Measurements from ENCODE around the gene MMD2. TPM values are rescaled to one million over a fixed set of nuclear protein-coding genes. Genes with fewer than 3 reads are reported as not detected.

Gene MMD2
- polyA plus RNA-seq, 1 donor, result 0.24 TPM

DNA sequence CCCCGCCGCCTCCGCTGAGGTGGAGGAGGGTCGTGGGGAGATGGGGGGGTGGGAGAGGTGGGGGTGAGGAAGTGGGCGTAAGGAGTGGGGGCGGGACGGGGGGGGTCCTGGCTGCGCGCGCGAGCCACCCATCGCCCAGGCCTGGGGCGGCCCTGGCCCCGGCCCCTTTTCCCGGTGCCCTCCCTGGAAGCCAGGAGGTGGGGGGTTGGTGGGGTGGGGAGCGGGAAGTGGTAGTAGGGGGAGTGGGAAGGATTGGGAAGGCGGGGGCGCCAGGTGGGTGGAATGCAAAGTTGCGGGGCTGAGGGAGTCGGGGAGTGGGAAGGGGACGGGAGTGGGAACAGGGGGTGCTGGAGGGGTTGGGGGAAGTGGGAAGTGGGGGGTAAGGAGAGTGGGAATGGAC is 319 bp upstream of the MMD2 start:
- Histone ChIP-seq H3K36me3 (ENCODE audit: control insufficient read depth, insufficient read depth, low read length) (no peaks in the 10 kb centered on the region), H3K27me3 (ENCODE audit: control insufficient read depth, insufficient read depth, low read length) (peaks cover 31% of the 10 kb centered on the region), H3K4me3 (ENCODE audit: low read length) (no peak overlapping the region), H3K27ac (ENCODE audit: low read length) (no peak overlapping the region), H3K9me3 (ENCODE audit: control insufficient read depth, low read depth, low read length) (no peaks in the 10 kb centered on the region), H3K4me1 (ENCODE audit: control insufficient read depth, insufficient read depth, low read length) (no peaks in the 10 kb centered on the region)
- no peak for DNase-seq
- no CpG with 5 or more reads among the region's 21 CpGs for WGBS (ENCODE audit: insufficient coverage, low lambda C conversion rate)

DNA sequence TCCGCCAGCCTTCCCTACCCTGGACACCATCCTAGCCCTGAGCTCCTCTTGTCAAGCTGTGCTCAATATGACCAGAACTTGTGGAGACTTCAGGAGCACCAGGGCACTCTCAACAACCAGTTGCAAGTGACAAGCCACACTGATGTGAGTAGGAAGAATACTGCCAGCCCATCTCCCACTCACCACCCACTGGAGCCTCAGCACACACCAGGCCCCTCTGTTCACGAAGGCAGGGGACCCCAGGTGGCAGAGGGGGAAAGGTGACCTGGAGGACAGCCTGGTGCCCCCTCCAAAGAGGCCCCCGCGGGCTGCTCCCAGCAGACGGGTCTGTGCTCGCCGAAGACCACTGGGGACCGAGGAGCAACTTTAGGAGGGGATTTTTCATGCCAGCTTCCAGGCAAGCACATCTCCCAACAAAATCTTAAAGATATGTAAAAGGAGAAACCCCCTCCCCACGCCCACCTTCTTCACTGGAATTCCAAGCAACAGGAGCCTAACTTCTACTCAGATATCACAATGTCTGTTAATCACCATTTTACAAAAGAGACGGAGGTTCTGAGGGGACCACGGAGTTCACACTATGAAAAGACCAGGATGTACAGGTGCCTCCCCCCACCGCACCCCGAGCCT is 1.0 kb downstream of the MMD2 start:
- no CpG with 5 or more reads among the region's 13 CpGs for WGBS (ENCODE audit: insufficient coverage, low lambda C conversion rate)
- H3K9me3 ChIP-seq (ENCODE audit: control insufficient read depth, low read depth, low read length), result no peaks in the 10 kb centered on the region

DNA sequence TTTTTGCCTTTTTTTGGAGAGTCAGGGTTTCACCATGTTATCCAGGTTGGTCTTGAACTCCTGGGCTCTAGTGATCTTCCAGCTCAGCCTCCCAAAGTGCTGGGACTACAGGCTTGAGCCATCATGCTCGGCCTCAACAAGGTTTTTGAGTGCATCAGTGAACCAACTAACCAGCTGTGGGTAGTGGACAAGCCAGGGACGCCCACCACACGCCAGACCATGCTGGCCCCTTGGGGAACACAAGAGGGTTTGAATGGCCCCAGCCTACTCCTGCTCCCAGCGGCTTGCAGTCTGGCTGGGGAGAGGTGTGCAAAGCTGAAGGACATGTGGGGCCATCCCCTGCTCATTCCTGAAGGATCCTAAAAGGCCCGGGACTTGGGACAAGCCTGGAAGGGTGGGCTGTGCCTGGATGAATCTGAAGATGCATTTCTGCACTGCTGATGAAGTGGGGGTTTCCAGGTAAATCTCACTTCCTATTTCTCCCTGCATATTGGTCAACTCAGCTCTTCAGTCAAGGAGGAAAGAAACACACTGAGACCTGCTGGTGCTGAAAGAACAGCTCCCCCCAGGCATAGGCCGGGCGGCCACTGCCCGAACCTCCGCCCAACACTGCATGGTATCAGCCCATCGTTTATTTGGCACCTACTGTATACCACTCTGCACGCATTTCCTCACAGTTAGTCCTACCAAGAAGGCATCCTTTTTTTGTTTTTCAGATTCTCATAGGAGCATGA is 6.9 kb downstream of the MMD2 start:
- no CpG with 5 or more reads among the region's 11 CpGs for WGBS (ENCODE audit: insufficient coverage, low lambda C conversion rate)
- Histone ChIP-seq H3K27ac (ENCODE audit: low read length) (no peak overlapping the region), H3K4me1 (ENCODE audit: control insufficient read depth, insufficient read depth, low read length) (no peaks in the 10 kb centered on the region), H3K36me3 (ENCODE audit: control insufficient read depth, insufficient read depth, low read length) (no peaks in the 10 kb centered on the region), H3K27me3 (ENCODE audit: control insufficient read depth, insufficient read depth, low read length) (peaks cover 9% of the 10 kb centered on the region), H3K4me3 (ENCODE audit: low read length) (no peak overlapping the region), H3K9me3 (ENCODE audit: control insufficient read depth, low read depth, low read length) (no peaks in the 10 kb centered on the region)
- DNase-seq, result no peak

More for the DNA sequence above, 1.0 kb downstream of the MMD2 start:
- no peaks in the 10 kb centered on the region for H3K4me1 ChIP-seq (ENCODE audit: control insufficient read depth, insufficient read depth, low read length)
- DNase-seq, result no peak
- H3K36me3 ChIP-seq (ENCODE audit: control insufficient read depth, insufficient read depth, low read length), result no peaks in the 10 kb centered on the region
- H3K27me3 ChIP-seq (ENCODE audit: control insufficient read depth, insufficient read depth, low read length), result peaks cover 31% of the 10 kb centered on the region
- no peak overlapping the region for H3K4me3 ChIP-seq (ENCODE audit: low read length)
- H3K27ac ChIP-seq (ENCODE audit: low read length), result no peak overlapping the region

DNA sequence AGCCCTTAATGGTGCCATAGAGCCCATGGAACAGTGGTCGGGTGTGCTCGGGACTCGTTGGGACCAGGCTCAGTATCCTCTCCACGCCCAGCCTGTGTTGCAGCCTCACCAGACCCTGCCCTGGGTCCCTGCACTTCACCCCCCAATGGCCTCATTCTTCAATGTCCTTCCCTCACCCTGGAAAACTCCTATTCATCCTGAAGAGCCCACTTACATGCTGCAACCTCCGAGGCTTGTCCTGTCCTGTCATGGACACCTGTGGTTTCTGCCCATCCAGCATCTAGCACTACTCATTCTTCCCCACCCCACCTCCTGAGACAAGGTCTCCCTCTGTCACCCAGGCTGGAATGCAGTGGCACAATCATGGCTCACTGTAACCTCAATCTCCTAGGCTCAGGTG is 7.7 kb downstream of the MMD2 start:
- no CpG with 5 or more reads among the region's 5 CpGs for WGBS (ENCODE audit: insufficient coverage, low lambda C conversion rate)
- no peaks in the 10 kb centered on the region for H3K36me3 ChIP-seq (ENCODE audit: control insufficient read depth, insufficient read depth, low read length)
- no peaks in the 10 kb centered on the region for H3K9me3 ChIP-seq (ENCODE audit: control insufficient read depth, low read depth, low read length)
- H3K27ac ChIP-seq (ENCODE audit: low read length), result no peak overlapping the region
- H3K4me3 ChIP-seq (ENCODE audit: low read length), result no peak overlapping the region
- no peak for DNase-seq
- H3K4me1 ChIP-seq (ENCODE audit: control insufficient read depth, insufficient read depth, low read length), result no peaks in the 10 kb centered on the region
- H3K27me3 ChIP-seq (ENCODE audit: control insufficient read depth, insufficient read depth, low read length), result peaks cover 4% of the 10 kb centered on the region

DNA sequence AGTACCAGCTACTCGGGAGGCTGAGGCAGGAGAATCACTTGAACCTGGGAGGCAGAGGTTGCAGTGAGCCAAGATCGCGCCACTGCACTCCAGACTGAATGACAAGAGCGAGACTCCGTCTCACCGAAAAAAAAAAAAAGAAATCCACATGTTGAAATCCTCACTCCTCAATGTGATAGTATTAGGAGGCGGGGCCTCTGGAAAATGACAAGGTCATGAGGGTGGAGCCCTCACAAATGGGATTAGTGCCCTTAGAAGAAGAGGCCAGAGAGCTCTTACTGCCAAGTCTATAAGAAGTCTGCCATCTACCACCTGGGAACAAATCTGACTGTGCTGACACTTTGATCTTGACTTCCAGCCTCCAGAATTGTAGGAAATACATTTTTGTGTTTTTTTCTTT is 10.6 kb downstream of the MMD2 start:
- no peak for DNase-seq
- H3K27me3 ChIP-seq (ENCODE audit: control insufficient read depth, insufficient read depth, low read length), result no peaks in the 10 kb centered on the region

DNA sequence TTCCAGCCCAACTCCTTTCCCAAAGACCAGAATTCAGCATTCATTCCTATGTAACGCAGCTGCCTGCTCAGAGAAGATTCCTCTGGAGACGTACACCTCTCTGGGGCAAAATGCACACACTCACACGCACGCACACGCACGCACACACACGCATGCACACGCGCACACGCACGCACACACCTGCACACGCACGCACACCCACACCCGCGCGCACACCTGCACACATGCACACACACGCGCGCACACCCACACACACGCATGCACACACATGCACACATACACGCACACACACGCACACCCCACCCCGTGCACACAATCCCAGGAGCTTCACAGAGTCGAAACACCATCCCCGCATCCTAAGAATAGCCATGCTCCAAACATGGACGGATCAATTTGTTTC is 13.0 kb downstream of the MMD2 start:
- Histone ChIP-seq H3K4me1 (ENCODE audit: control insufficient read depth, insufficient read depth, low read length) (no peaks in the 10 kb centered on the region), H3K4me3 (ENCODE audit: low read length) (no peak overlapping the region), H3K36me3 (ENCODE audit: control insufficient read depth, insufficient read depth, low read length) (no peaks in the 10 kb centered on the region), H3K9me3 (ENCODE audit: control insufficient read depth, low read depth, low read length) (no peaks in the 10 kb centered on the region), H3K27me3 (ENCODE audit: control insufficient read depth, insufficient read depth, low read length) (no peaks in the 10 kb centered on the region), H3K27ac (ENCODE audit: low read length) (no peak overlapping the region)
- DNase-seq, result no peak
- no CpG with 5 or more reads among the region's 26 CpGs for WGBS (ENCODE audit: insufficient coverage, low lambda C conversion rate)

More for the DNA sequence above, 10.6 kb downstream of the MMD2 start:
- Histone ChIP-seq H3K27ac (ENCODE audit: low read length) (no peak overlapping the region), H3K9me3 (ENCODE audit: control insufficient read depth, low read depth, low read length) (no peaks in the 10 kb centered on the region), H3K4me3 (ENCODE audit: low read length) (no peak overlapping the region), H3K4me1 (ENCODE audit: control insufficient read depth, insufficient read depth, low read length) (no peaks in the 10 kb centered on the region), H3K36me3 (ENCODE audit: control insufficient read depth, insufficient read depth, low read length) (no peaks in the 10 kb centered on the region)
- 83% methylated on average over 1 of the region's 7 CpGs for WGBS (ENCODE audit: insufficient coverage, low lambda C conversion rate)

DNA sequence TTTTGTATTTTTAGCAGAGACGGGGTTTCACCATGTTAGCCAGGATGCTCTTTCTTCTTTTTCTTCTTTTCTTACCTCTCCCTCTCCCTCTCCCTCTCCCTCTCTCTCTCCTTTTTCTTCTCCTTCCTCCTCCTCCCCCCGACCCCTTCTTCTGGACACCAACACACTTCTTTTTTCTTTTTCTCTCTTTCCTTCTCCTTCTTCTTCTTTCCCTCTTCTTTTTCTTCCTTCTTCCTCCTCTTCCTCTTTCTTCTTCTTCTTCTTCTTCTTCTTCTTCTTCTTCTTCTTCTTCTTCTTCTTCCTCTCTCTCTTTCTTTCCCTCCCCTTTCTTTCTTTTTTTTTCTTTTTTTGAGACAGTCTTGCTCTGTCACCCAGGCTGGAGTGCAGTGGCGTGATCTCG is 14.0 kb downstream of the MMD2 start:
- H3K9me3 ChIP-seq (ENCODE audit: control insufficient read depth, low read depth, low read length), result no peaks in the 10 kb centered on the region
- no peak overlapping the region for H3K27ac ChIP-seq (ENCODE audit: low read length)
- H3K36me3 ChIP-seq (ENCODE audit: control insufficient read depth, insufficient read depth, low read length), result no peaks in the 10 kb centered on the region
- no peaks in the 10 kb centered on the region for H3K4me1 ChIP-seq (ENCODE audit: control insufficient read depth, insufficient read depth, low read length)
- 95% methylated on average over 2 of the region's 4 CpGs for WGBS (ENCODE audit: insufficient coverage, low lambda C conversion rate)
- no peak overlapping the region for H3K4me3 ChIP-seq (ENCODE audit: low read length)
- no peaks in the 10 kb centered on the region for H3K27me3 ChIP-seq (ENCODE audit: control insufficient read depth, insufficient read depth, low read length)
- no peak for DNase-seq

DNA sequence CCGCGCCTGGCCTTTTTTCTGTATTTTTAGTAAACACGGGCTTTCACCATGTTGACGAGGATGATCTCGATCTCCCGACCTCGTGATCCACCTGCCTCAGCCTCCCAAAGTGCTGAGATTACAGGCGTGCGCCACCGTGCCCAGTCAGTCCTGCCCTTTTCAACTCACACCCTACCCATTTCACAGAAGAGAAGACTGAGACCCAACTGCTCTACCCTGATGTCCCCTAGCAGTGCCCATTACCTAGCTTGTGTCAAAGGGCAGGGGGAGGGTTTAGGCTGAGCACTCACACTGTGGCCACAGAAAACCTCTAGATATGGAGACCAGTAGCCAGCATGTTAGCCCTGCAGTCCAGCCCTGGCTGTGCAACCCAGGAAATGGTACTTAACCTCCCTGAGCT is 15.7 kb downstream of the MMD2 start:
- Histone ChIP-seq H3K36me3 (ENCODE audit: control insufficient read depth, insufficient read depth, low read length) (no peaks in the 10 kb centered on the region), H3K4me3 (ENCODE audit: low read length) (no peak overlapping the region), H3K27me3 (ENCODE audit: control insufficient read depth, insufficient read depth, low read length) (no peaks in the 10 kb centered on the region), H3K9me3 (ENCODE audit: control insufficient read depth, low read depth, low read length) (no peaks in the 10 kb centered on the region), H3K27ac (ENCODE audit: low read length) (no peak overlapping the region), H3K4me1 (ENCODE audit: control insufficient read depth, insufficient read depth, low read length) (no peaks in the 10 kb centered on the region)
- WGBS (ENCODE audit: insufficient coverage, low lambda C conversion rate), result no CpG with 5 or more reads among the region's 10 CpGs
- no peak for DNase-seq

DNA sequence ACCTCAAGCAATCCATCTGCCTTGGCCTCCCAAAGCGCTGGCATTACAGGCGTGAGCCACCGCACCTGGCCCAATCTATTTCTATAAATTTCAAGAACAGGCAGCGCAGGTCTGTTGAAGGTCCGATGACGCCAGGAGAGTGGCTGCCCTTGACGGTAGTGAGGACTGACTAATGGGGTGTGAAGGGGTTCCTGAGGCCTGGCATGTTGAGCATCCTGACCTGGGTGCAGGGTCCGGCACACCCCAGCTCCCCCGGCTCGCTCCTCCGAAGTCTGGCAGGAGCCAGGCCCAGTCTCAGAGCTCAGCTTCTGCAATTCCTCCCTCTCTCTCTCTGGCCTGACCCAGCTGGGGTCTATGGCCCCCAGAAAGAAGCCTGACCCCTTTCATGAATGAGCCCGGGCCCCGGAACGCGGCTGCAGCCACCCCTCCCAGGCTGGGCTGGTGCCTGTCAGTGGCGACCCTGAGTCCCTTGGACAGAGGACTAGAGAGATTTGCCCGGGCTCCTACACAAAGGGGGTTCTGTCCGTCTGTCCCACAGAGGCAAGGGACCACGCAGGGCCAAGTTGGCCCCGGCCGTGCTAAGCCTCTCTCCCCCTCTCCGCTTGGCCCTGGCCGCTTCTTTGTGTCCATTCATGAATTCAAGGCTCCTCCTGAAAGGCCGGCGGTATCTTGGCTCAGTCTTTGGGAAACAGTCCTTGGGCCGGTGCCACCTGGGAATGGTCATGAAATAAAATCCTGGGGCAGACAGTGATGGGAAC is 18.8 kb downstream of the MMD2 start:
- H3K9me3 ChIP-seq (ENCODE audit: control insufficient read depth, low read depth, low read length), result no peaks in the 10 kb centered on the region
- H3K36me3 ChIP-seq (ENCODE audit: control insufficient read depth, insufficient read depth, low read length), result no peaks in the 10 kb centered on the region
- 50% methylated on average over 2 of the region's 26 CpGs for WGBS (ENCODE audit: insufficient coverage, low lambda C conversion rate)
- DNase-seq, result no peak
- H3K4me3 ChIP-seq (ENCODE audit: low read length), result no peak overlapping the region
- no peak overlapping the region for H3K27ac ChIP-seq (ENCODE audit: low read length)
- no peaks in the 10 kb centered on the region for H3K4me1 ChIP-seq (ENCODE audit: control insufficient read depth, insufficient read depth, low read length)
- H3K27me3 ChIP-seq (ENCODE audit: control insufficient read depth, insufficient read depth, low read length), result no peaks in the 10 kb centered on the region

DNA sequence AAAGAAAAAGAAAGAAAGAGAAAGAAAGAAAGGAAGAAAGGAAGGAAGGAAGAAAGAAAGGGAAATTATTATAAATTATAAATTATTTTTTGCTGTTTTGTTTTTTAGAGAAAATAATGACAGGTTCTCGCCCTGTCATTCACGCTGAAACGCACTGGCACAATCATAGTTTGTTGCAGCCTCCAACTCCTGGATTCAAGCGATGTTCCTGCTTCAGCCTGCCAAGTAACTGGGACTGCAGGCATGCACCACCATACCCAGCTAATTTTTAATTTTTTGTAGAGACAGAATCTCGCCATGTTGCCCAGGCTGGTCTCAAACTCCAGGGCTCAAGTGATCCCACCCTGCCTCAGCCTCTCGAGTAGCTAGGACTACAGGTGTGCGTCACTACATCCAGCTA is 21.6 kb downstream of the MMD2 start:
- DNase-seq, result no peak
- no peaks in the 10 kb centered on the region for H3K27me3 ChIP-seq (ENCODE audit: control insufficient read depth, insufficient read depth, low read length)
- no peaks in the 10 kb centered on the region for H3K36me3 ChIP-seq (ENCODE audit: control insufficient read depth, insufficient read depth, low read length)
- H3K9me3 ChIP-seq (ENCODE audit: control insufficient read depth, low read depth, low read length), result no peaks in the 10 kb centered on the region
- 100% methylated on average over 1 of the region's 7 CpGs for WGBS (ENCODE audit: insufficient coverage, low lambda C conversion rate)
- H3K4me3 ChIP-seq (ENCODE audit: low read length), result no peak overlapping the region
- H3K4me1 ChIP-seq (ENCODE audit: control insufficient read depth, insufficient read depth, low read length), result no peaks in the 10 kb centered on the region
- no peak overlapping the region for H3K27ac ChIP-seq (ENCODE audit: low read length)

All from large intestine (tissue), 3 donors.